ENCODE results near the gene SPTLC2. TPM values are rescaled to one million over a fixed set of nuclear protein-coding genes. Genes with fewer than 3 reads are reported as not detected.
A peak's percentile ranks its signal among the peaks of the same experiment; 100 is the strongest.

Gene SPTLC2
- total RNA-seq, 1 donor from 2014 or later: 44.2 TPM

- DNase-seq (no peak), ATAC-seq (no peak)
- no peaks in the 10 kb centered on the region for H3K27me3 ChIP-seq
- no peaks in the 10 kb centered on the region for H3K36me3 ChIP-seq
- H3K27ac ChIP-seq: no peak overlapping the region
- no peak for TF ChIP-seq CTCF (IDR thresholded peaks at IDR 0.05)
- no peak overlapping the region for H3K4me3 ChIP-seq
- H3K4me1 ChIP-seq: no peaks in the 10 kb centered on the region
- no peaks in the 10 kb centered on the region for H3K9me3 ChIP-seq
- intact Hi-C loops (cut with DNase I): no loop called here
Measured at GRCh38 chr14:77478796-77479195, 137.6 kb downstream of the SPTLC2 start.

- peak; percentile 48 for DNase-seq
- intact Hi-C loops (cut with DNase I): no loop called here
Measured at GRCh38 chr14:77478029-77478428, 138.4 kb downstream of the SPTLC2 start.

GRCh38 chr14:77475432-77476115 lies 140.9 kb downstream of the SPTLC2 start:
- no peaks in the 10 kb centered on the region for H3K4me1 ChIP-seq
- no peaks in the 10 kb centered on the region for H3K27me3 ChIP-seq
- peak; percentile 23 for ATAC-seq
- intact Hi-C loops (cut with DNase I): no loop called here
- H3K9me3 ChIP-seq: no peaks in the 10 kb centered on the region
- H3K27ac ChIP-seq: no peak overlapping the region
- no peak for TF ChIP-seq CTCF (IDR thresholded peaks at IDR 0.05)
- H3K36me3 ChIP-seq: no peaks in the 10 kb centered on the region
- no peak overlapping the region for H3K4me3 ChIP-seq
- DNase-seq: peak; percentile 63

More at GRCh38 chr14:77478029-77478428, 138.4 kb downstream of the SPTLC2 start:
- no peaks in the 10 kb centered on the region for H3K9me3 ChIP-seq
- H3K36me3 ChIP-seq: no peaks in the 10 kb centered on the region
- no peak overlapping the region for H3K4me3 ChIP-seq
- no peaks in the 10 kb centered on the region for H3K27me3 ChIP-seq
- H3K27ac ChIP-seq: no peak overlapping the region
- TF ChIP-seq CTCF (IDR thresholded peaks at IDR 0.05): no peak
- H3K4me1 ChIP-seq: no peaks in the 10 kb centered on the region
- ATAC-seq: no peak

GRCh38 chr14:77474479-77475177 lies 141.8 kb downstream of the SPTLC2 start:
- no peak for TF ChIP-seq CTCF (IDR thresholded peaks at IDR 0.05)
- Histone ChIP-seq H3K4me3 (no peak overlapping the region), H3K27ac (no peak overlapping the region), H3K4me1 (no peaks in the 10 kb centered on the region), H3K36me3 (peaks cover 5% of the 10 kb centered on the region), H3K9me3 (no peaks in the 10 kb centered on the region), H3K27me3 (no peaks in the 10 kb centered on the region)
- peak; percentile 5 for ATAC-seq
- peak; percentile 30 for DNase-seq
- intact Hi-C loops (cut with DNase I): no loop called here

GRCh38 chr14:77473921-77474320 lies 142.5 kb downstream of the SPTLC2 start:
- ATAC-seq: no peak

More at GRCh38 chr14:77473921-77474320, 142.5 kb downstream of the SPTLC2 start:
- intact Hi-C loops (cut with DNase I): no loop called here
- DNase-seq: peak; percentile 22
- H3K27ac ChIP-seq: no peak overlapping the region
- no peaks in the 10 kb centered on the region for H3K4me1 ChIP-seq
- peaks cover 12% of the 10 kb centered on the region for H3K36me3 ChIP-seq
- no peak for TF ChIP-seq CTCF (IDR thresholded peaks at IDR 0.05)
- H3K4me3 ChIP-seq: no peak overlapping the region
- H3K9me3 ChIP-seq: no peaks in the 10 kb centered on the region
- H3K27me3 ChIP-seq: no peaks in the 10 kb centered on the region

Data from upper lobe of right lung (tissue), 1 donor.